ENCODE results near the gene PRAMEF15. TPM values are rescaled to one million over a fixed set of nuclear protein-coding genes. Genes with fewer than 3 reads are reported as not detected.
"Not testable (repeated sequence)": the region's sequence is repeated elsewhere in the genome, so short reads cannot be mapped to it uniquely, and the experiment has no call there.

The PRAMEF15 gene
- total RNA-seq, 1 experiment from 2014 or later, result not detected

- not testable (repeated sequence) for H3K4me1 ChIP-seq (ENCODE audit: insufficient read depth, low read length); H3K27ac Mint-ChIP-seq; H4K5ac ChIP-seq (ENCODE audit: insufficient read length, low read depth, low read length); H3K4me2 ChIP-seq (ENCODE audit: insufficient read depth, insufficient read length, low read length); H3K79me2 ChIP-seq (ENCODE audit: insufficient read depth, low read length); H2BK120ac ChIP-seq (ENCODE audit: low read depth, low read length, poor library complexity, severe bottlenecking); H3K9me3 ChIP-seq (ENCODE audit: control insufficient read depth, low read depth, low read length); H4K8ac ChIP-seq (replicated peaks; ENCODE audit: insufficient read length, low read depth, low read length); H2BK20ac ChIP-seq (ENCODE audit: low read depth, low read length, poor library complexity, severe bottlenecking); H3K27me3 Mint-ChIP-seq (ENCODE audit: low read depth); H3K4ac ChIP-seq (ENCODE audit: low read depth, low read length); H3K23me2 ChIP-seq (ENCODE audit: insufficient read length, low read depth, low read length, poor library complexity, severe bottlenecking); H4K91ac ChIP-seq (ENCODE audit: insufficient read length, low read depth, low read length); H2AFZ ChIP-seq (ENCODE audit: low read length); H3K4me3 Mint-ChIP-seq; H3K18ac ChIP-seq (ENCODE audit: insufficient read length, low read depth, low read length); H3K27me3 ChIP-seq (ENCODE audit: insufficient read depth, low read length); H3K36me3 Mint-ChIP-seq (ENCODE audit: insufficient read depth in 1 of 3, low read depth in 3 of 3); H3K4me1 Mint-ChIP-seq; H2BK12ac ChIP-seq (ENCODE audit: insufficient read length, low read depth, low read length); H2BK15ac ChIP-seq (ENCODE audit: low read depth, low read length); H3K79me1 ChIP-seq (ENCODE audit: insufficient read depth, low read depth, low read length, poor library complexity, severe bottlenecking); DNase-seq; H3K23ac ChIP-seq (ENCODE audit: insufficient read length, low read depth, low read length); H3K14ac ChIP-seq (ENCODE audit: insufficient read depth, low read length); H3K56ac ChIP-seq (ENCODE audit: insufficient read length, low read depth, low read length); H3K9ac ChIP-seq (ENCODE audit: extremely low read depth, insufficient read length, low read length); H3T11ph ChIP-seq (ENCODE audit: low read length); H2BK5ac ChIP-seq (ENCODE audit: insufficient read length, low read length); H4K20me1 ChIP-seq (ENCODE audit: control insufficient read depth, insufficient read depth, insufficient read length); H3K27ac ChIP-seq (ENCODE audit: insufficient read length, low read depth, low read length); H2AK5ac ChIP-seq (ENCODE audit: insufficient read length, low read length)
- peaks cover 13 to 24% of the 10 kb centered on the region in 2 experiments for H3K9me3 Mint-ChIP-seq
- WGBS (ENCODE audit: extremely low coverage, insufficient read length, low lambda C conversion rate), result no CpG with 5 or more reads among the region's 5 CpGs
- peak; percentile 68 for TF ChIP-seq CTCF (conservative IDR thresholded peaks at IDR 0.05)
These were observed 41.4 kb downstream of the PRAMEF15 start for GRCh38 chr1:13356774-13357173.

GRCh38 chr1:13362364-13362763 is 47.0 kb downstream of the PRAMEF15 start:
- not testable (repeated sequence) for H3K27me3 Mint-ChIP-seq (ENCODE audit: low read depth); H3K4me1 ChIP-seq (ENCODE audit: insufficient read depth, low read length); H3K4me1 Mint-ChIP-seq; H3K4me2 ChIP-seq (ENCODE audit: insufficient read depth, insufficient read length, low read length); H2BK20ac ChIP-seq (ENCODE audit: low read depth, low read length, poor library complexity, severe bottlenecking); H2BK12ac ChIP-seq (ENCODE audit: insufficient read length, low read depth, low read length); H3K18ac ChIP-seq (ENCODE audit: insufficient read length, low read depth, low read length); H3K4me3 Mint-ChIP-seq; H3T11ph ChIP-seq (ENCODE audit: low read length); H2BK5ac ChIP-seq (ENCODE audit: insufficient read length, low read length); H3K23me2 ChIP-seq (ENCODE audit: insufficient read length, low read depth, low read length, poor library complexity, severe bottlenecking); H3K27ac Mint-ChIP-seq; H4K5ac ChIP-seq (ENCODE audit: insufficient read length, low read depth, low read length); H2AFZ ChIP-seq (ENCODE audit: low read length); H3K79me1 ChIP-seq (ENCODE audit: insufficient read depth, low read depth, low read length, poor library complexity, severe bottlenecking); H3K56ac ChIP-seq (ENCODE audit: insufficient read length, low read depth, low read length); H2BK120ac ChIP-seq (ENCODE audit: low read depth, low read length, poor library complexity, severe bottlenecking); H3K27me3 ChIP-seq (ENCODE audit: insufficient read depth, low read length); H4K91ac ChIP-seq (ENCODE audit: insufficient read length, low read depth, low read length); H2AK5ac ChIP-seq (ENCODE audit: insufficient read length, low read length); H3K36me3 Mint-ChIP-seq (ENCODE audit: insufficient read depth in 1 of 3, low read depth in 3 of 3); H3K9ac ChIP-seq (ENCODE audit: extremely low read depth, insufficient read length, low read length); H3K79me2 ChIP-seq (ENCODE audit: insufficient read depth, low read length); H4K20me1 ChIP-seq (ENCODE audit: control insufficient read depth, insufficient read depth, insufficient read length); H3K14ac ChIP-seq (ENCODE audit: insufficient read depth, low read length); H3K27ac ChIP-seq (ENCODE audit: insufficient read length, low read depth, low read length); DNase-seq; H4K8ac ChIP-seq (replicated peaks; ENCODE audit: insufficient read length, low read depth, low read length); H3K23ac ChIP-seq (ENCODE audit: insufficient read length, low read depth, low read length); H3K4ac ChIP-seq (ENCODE audit: low read depth, low read length); H3K9me3 ChIP-seq (ENCODE audit: control insufficient read depth, low read depth, low read length); H2BK15ac ChIP-seq (ENCODE audit: low read depth, low read length)
- H3K9me3 Mint-ChIP-seq, result peaks cover 17 to 31% of the 10 kb centered on the region in 2 experiments
- WGBS (ENCODE audit: extremely low coverage, insufficient read length, low lambda C conversion rate), result no CpG with 5 or more reads among the region's 7 CpGs

All from H9 (cell line).